HepG2 (cell line): ENCODE results near the gene KIF2C. TPM values are rescaled to one million over a fixed set of nuclear protein-coding genes. Genes with fewer than 3 reads are reported as not detected.

Source experiments
- CENPBD1 ChIP-seq: sonication (generic); formaldehyde crosslinking; IDR thresholded peaks from 2 replicates; pipeline ENCODE4 v1.8.0; 2022; ENCODE audit warnings: missing genetic modification reagents, low read depth, mild to moderate bottlenecking, borderline replicate concordance
- CREB1 ChIP-seq, 2 experiments: fragments of 450-650 bp in 1 of 2; IDR thresholded peaks; 2 replicates each; pipeline ENCODE4 v1.6.1; 2016 to 2017; ENCODE audit warnings: control low read depth in 1 of 2, mild to moderate bottlenecking in 1 of 2, missing compliant biosample characterization in 1 of 2, missing genetic modification characterization in 1 of 2
- DR1 ChIP-seq: sonication (generic); formaldehyde crosslinking; IDR thresholded peaks from 2 replicates; pipeline ENCODE4 v1.8.0; 2021; ENCODE audit warnings: mild to moderate bottlenecking, missing genetic modification reagents, inconsistent platforms
- ISX ChIP-seq: sonication (generic); formaldehyde crosslinking; conservative IDR thresholded peaks from 2 replicates; pipeline ENCODE4 v1.5.0; 2020; ENCODE audit warnings: missing genetic modification reagents
- PCBP1 ChIP-seq: fragments of 200-400 bp; formaldehyde crosslinking; IDR thresholded peaks from 2 replicates; pipeline ENCODE4 v1.6.1; 2017; ENCODE audit warnings: mild to moderate bottlenecking, low read depth, low read length, borderline replicate concordance
- RXRA ChIP-seq: sonication (generic); formaldehyde crosslinking; IDR thresholded peaks from 2 replicates; pipeline ENCODE4 v1.5.1; 2020; ENCODE audit warnings: missing genetic modification reagents
- SATB2 ChIP-seq: sonication (generic); formaldehyde crosslinking; IDR thresholded peaks from 2 replicates; pipeline ENCODE4 v1.5.0; 2020; ENCODE audit warnings: missing genetic modification reagents
- ZNF354B ChIP-seq: sonication (generic); formaldehyde crosslinking; IDR thresholded peaks from 2 replicates; pipeline ENCODE4 v1.8.0; 2022; ENCODE audit warnings: mild to moderate bottlenecking, missing genetic modification reagents
- ZNF503 ChIP-seq: sonication (generic); formaldehyde crosslinking; IDR thresholded peaks from 2 replicates; pipeline ENCODE4 v1.4.0; 2020; ENCODE audit warnings: missing genetic modification reagents
- ZNF547 ChIP-seq: sonication (generic); formaldehyde crosslinking; IDR thresholded peaks from 2 replicates; pipeline ENCODE4 v1.5.1; 2020; ENCODE audit warnings: mild to moderate bottlenecking, missing genetic modification reagents
- ZNF567 ChIP-seq: sonication (generic); formaldehyde crosslinking; IDR thresholded peaks from 2 replicates; pipeline ENCODE4 v1.8.1; 2023; ENCODE audit warnings: mild to moderate bottlenecking, missing genetic modification reagents, borderline replicate concordance
- ZSCAN20 ChIP-seq: sonication (generic); formaldehyde crosslinking; IDR thresholded peaks from 2 replicates; pipeline ENCODE4 v1.4.0; 2020; ENCODE audit warnings: missing genetic modification reagents, mild to moderate bottlenecking, borderline replicate concordance
- polyA plus RNA-seq, 8 experiments: library from polyadenylated mRNA; depleted of rRNA in 3 of 8; stranded (reverse) in 7 of 8; unstranded in 1 of 8; fragments of >200 nt; fragmentation: Illumina TruSeq in 4 of 8; extraction: Trizol in 4 of 8; gene quantifications; 2 replicates each; pipeline versions ENCODE4 v1.2.1 to v1.2.3, GENCODE V29; 2011 to 2016; ENCODE audit warnings: low read depth in 4 of 8, missing spikeins in 1 of 8, mixed read lengths in 1 of 8; ENCODE audit not compliant: insufficient read depth in 1 of 8
- total RNA-seq, 5 experiments: library from RNA; depleted of rRNA; stranded (reverse); fragments of >200 nt; fragmentation: Illumina TruSeq; extraction: Trizol; gene quantifications; 2 replicates each; pipeline ENCODE4 v1.2.3, GENCODE V29; 2016; ENCODE audit warnings: low read depth in 1 of 5

The KIF2C gene
- total and polyA plus RNA-seq, 2 of the 13 experiments (the other 11 are each of a cell fraction or from before 2014, with no cell fraction given): 29.7 to 53.7 TPM

- TF ChIP-seq ZNF503 (CRISPR knock-in tag): no peak
- TF ChIP-seq DR1 (CRISPR knock-in tag): no peak
- no peak for TF ChIP-seq ZNF567
- no peak for TF ChIP-seq ZNF354B (CRISPR knock-in tag)
- TF ChIP-seq PCBP1: no peak
- no peak for TF ChIP-seq CREB1 (IDR thresholded peaks at IDR 0.05)
- TF ChIP-seq CREB1 (CRISPR knock-in tag; IDR thresholded peaks at IDR 0.05): no peak
- TF ChIP-seq ZNF547 (CRISPR knock-in tag): no peak
- TF ChIP-seq ZSCAN20 (CRISPR knock-in tag): 0 out of 2 replicates have a peak, but pooled peaks have one; percentile 2
- TF ChIP-seq SATB2 (CRISPR knock-in tag): no peak
- TF ChIP-seq CENPBD1 (CRISPR knock-in tag): no peak
- no peak for TF ChIP-seq RXRA (CRISPR knock-in tag)
- no peak for TF ChIP-seq ISX (CRISPR knock-in tag)
Measured at GRCh38 chr1:44798481-44799365, 59.1 kb downstream of the KIF2C start (continued).
